GM18858 (cell line): ENCODE measurements around the gene AK2.
"Not testable (repeated sequence)": the region's sequence is repeated elsewhere in the genome, so short reads cannot be mapped to it uniquely, and the experiment has no call there.

Source experiments
- ATAC-seq: cut with Tn5 transposase; IDR thresholded peaks from one replicate; pipeline ENCODE4 v1.9.1; 2021; ENCODE audit not compliant: unreplicated experiment

Gene AK2

GRCh38 chr1:32977546-32978087 lies 59.1 kb downstream of the AK2 start:
- ATAC-seq: no peak

- not testable (repeated sequence) for ATAC-seq
Observed at GRCh38 chr1:32975055-32975454, 61.6 kb downstream of the AK2 start.

- ATAC-seq: not testable (repeated sequence)
Observed at GRCh38 chr1:32973458-32973857, 63.2 kb downstream of the AK2 start.

- ATAC-seq: no peak
Observed at GRCh38 chr1:32972814-32973428, 63.8 kb downstream of the AK2 start.

- ATAC-seq: no peak
Observed at GRCh38 chr1:32971576-32971975, 65.1 kb downstream of the AK2 start.

GRCh38 chr1:32971156-32971555 lies 65.5 kb downstream of the AK2 start:
- ATAC-seq: no peak

- ATAC-seq: no peak
Observed at GRCh38 chr1:32969566-32969965, 67.1 kb downstream of the AK2 start.

GRCh38 chr1:32967888-32968568 lies 68.7 kb downstream of the AK2 start:
- ATAC-seq: no peak

- no peak for ATAC-seq
Observed at GRCh38 chr1:32966900-32967299, 69.8 kb downstream of the AK2 start.

GRCh38 chr1:32965251-32965747 lies 71.4 kb downstream of the AK2 start:
- no peak for ATAC-seq

GRCh38 chr1:32964461-32965250 lies 72.0 kb downstream of the AK2 start, which contains the start of gene RNF19B:
RNF19B (minus strand) TSS chr1:32964809; CDS start chr1:32964685, 124 bp downstream.
- ATAC-seq: peak; percentile 61

GRCh38 chr1:32963746-32964460 lies 72.8 kb downstream of the AK2 start:
- ATAC-seq: peak; percentile 9

- no peak for ATAC-seq
Observed at GRCh38 chr1:32962248-32962896, 74.3 kb downstream of the AK2 start.

- no peak for ATAC-seq
Observed at GRCh38 chr1:32960819-32961355, 75.8 kb downstream of the AK2 start.

GRCh38 chr1:32960342-32960741 lies 76.3 kb downstream of the AK2 start:
- no peak for ATAC-seq

- ATAC-seq: no peak
Observed at GRCh38 chr1:32958827-32959226, 77.9 kb downstream of the AK2 start.
